ENCODE measurements around the gene WNK4. TPM values are rescaled to one million over a fixed set of nuclear protein-coding genes. Genes with fewer than 3 reads are reported as not detected.

WNK4 gene
- total RNA-seq, 4 donors from 2014 or later, result under 0.01 to 1.7 (median 0.34) TPM; not detected in 1

GRCh38 chr17:42819939-42820535 lies 39.6 kb downstream of the WNK4 start:
- Histone ChIP-seq H3K4me3 (no peak overlapping the region), H3K4me1 (peaks cover 0 to 3% of the 10 kb centered on the region in 2 donors), H3K9me3 (no peaks in the 10 kb centered on the region), H3K36me3 (no peaks in the 10 kb centered on the region), H3K27ac (no peak overlapping the region), H3K27me3 (no peaks in the 10 kb centered on the region)
- intact Hi-C loops (cut with DNase I; ENCODE audit: low total_unique reads), result no loop called here
- no peak for DNase-seq
- peak in 3 of 4 experiments; percentile 7 to 33 (median 30) for TF ChIP-seq CTCF (IDR thresholded peaks at IDR 0.05)
- no peak for TF ChIP-seq POLR2A (IDR thresholded peaks at IDR 0.05)

- H3K27ac ChIP-seq, result no peak overlapping the region
- intact Hi-C loops (cut with DNase I; ENCODE audit: low total_unique reads), result no loop called here
- no peak overlapping the region for H3K4me3 ChIP-seq
- peaks cover 0 to 3% of the 10 kb centered on the region in 2 donors for H3K4me1 ChIP-seq
- H3K9me3 ChIP-seq, result no peaks in the 10 kb centered on the region
- H3K27me3 ChIP-seq, result no peaks in the 10 kb centered on the region
- no peaks in the 10 kb centered on the region for H3K36me3 ChIP-seq
- no peak for TF ChIP-seq CTCF (IDR thresholded peaks at IDR 0.05)
- TF ChIP-seq POLR2A (IDR thresholded peaks at IDR 0.05), result no peak
- no peak for DNase-seq
Measured at GRCh38 chr17:42821176-42821575, 40.8 kb downstream of the WNK4 start.

- Histone ChIP-seq H3K36me3 (no peaks in the 10 kb centered on the region), H3K4me1 (peaks cover 0 to 3% of the 10 kb centered on the region in 2 donors), H3K27me3 (no peaks in the 10 kb centered on the region), H3K9me3 (no peaks in the 10 kb centered on the region), H3K4me3 (no peak overlapping the region), H3K27ac (no peak overlapping the region)
- TF ChIP-seq CTCF (IDR thresholded peaks at IDR 0.05), result no peak
- TF ChIP-seq POLR2A (IDR thresholded peaks at IDR 0.05), result no peak
- intact Hi-C loops (cut with DNase I; ENCODE audit: low total_unique reads), result no loop called here
- no peak for DNase-seq
Measured at GRCh38 chr17:42827472-42827871, 47.1 kb downstream of the WNK4 start.

GRCh38 chr17:42830971-42831370 lies 50.6 kb downstream of the WNK4 start:
- Histone ChIP-seq H3K4me3 (no peak overlapping the region), H3K27me3 (no peaks in the 10 kb centered on the region), H3K27ac (no peak overlapping the region), H3K36me3 (no peaks in the 10 kb centered on the region), H3K9me3 (no peaks in the 10 kb centered on the region), H3K4me1 (no peaks in the 10 kb centered on the region)
- no peak for TF ChIP-seq POLR2A (IDR thresholded peaks at IDR 0.05)
- no peak for TF ChIP-seq CTCF (IDR thresholded peaks at IDR 0.05)
- DNase-seq, result no peak
- intact Hi-C loops (cut with DNase I; ENCODE audit: low total_unique reads), result no loop called here

GRCh38 chr17:42832213-42832933 lies 52.0 kb downstream of the WNK4 start:
- DNase-seq, result no peak
- intact Hi-C loops (cut with DNase I; ENCODE audit: low total_unique reads), result no loop called here
- Histone ChIP-seq H3K36me3 (no peaks in the 10 kb centered on the region), H3K4me3 (peak overlapping the region; percentile 61 to 89), H3K4me1 (no peaks in the 10 kb centered on the region), H3K27ac (peak overlapping the region; percentile 77 to 82), H3K9me3 (no peaks in the 10 kb centered on the region), H3K27me3 (no peaks in the 10 kb centered on the region)
- TF ChIP-seq CTCF (IDR thresholded peaks at IDR 0.05) (no peak), POLR2A (IDR thresholded peaks at IDR 0.05) (no peak)

Data from uterus (tissue), 4 donors.